H9 (cell line): ENCODE data around the gene TCEAL4. TPM values are rescaled to one million over a fixed set of nuclear protein-coding genes. Genes with fewer than 3 reads are reported as not detected.

Source experiments
- DNase-seq: peaks from one replicate; pipeline ENCODE4 v3.0.0-alpha.2; 2017
- H2AFZ ChIP-seq: one replicate; pipeline ENCODE4 v1.6.1; 2013; ENCODE audit warnings: mild to moderate bottlenecking, low read length, control low read depth, moderate library complexity
- H2AK5ac ChIP-seq: 2 replicates; pipeline ENCODE4 v1.6.1; 2013; ENCODE audit warnings: low read length, control low read depth, mixed read lengths; ENCODE audit not compliant: insufficient read length
- H2BK120ac ChIP-seq: one replicate; pipeline ENCODE4 v1.6.1; 2013; ENCODE audit warnings: low read depth, mild to moderate bottlenecking, low read length, control low read depth, inconsistent platforms; ENCODE audit not compliant: poor library complexity, severe bottlenecking
- H2BK12ac ChIP-seq: 2 replicates; pipeline ENCODE4 v1.6.1; 2013; ENCODE audit warnings: low read length, control low read depth, mixed read lengths, low read depth; ENCODE audit not compliant: insufficient read length
- H2BK15ac ChIP-seq: 2 replicates; pipeline ENCODE4 v1.6.1; 2013; ENCODE audit warnings: low read depth, low read length, control low read depth
- H2BK20ac ChIP-seq: one replicate; pipeline ENCODE4 v1.6.1; 2013; ENCODE audit warnings: low read depth, mild to moderate bottlenecking, low read length, control low read depth, inconsistent platforms; ENCODE audit not compliant: poor library complexity, severe bottlenecking
- H2BK5ac ChIP-seq: 2 replicates; pipeline ENCODE4 v1.6.1; 2013; ENCODE audit warnings: low read length, control low read depth, mixed read lengths; ENCODE audit not compliant: insufficient read length
- H3K14ac ChIP-seq: 2 replicates; pipeline ENCODE4 v1.6.1; 2013; ENCODE audit warnings: low read length, control low read depth; ENCODE audit not compliant: insufficient read depth
- H3K18ac ChIP-seq: 2 replicates; pipeline ENCODE4 v1.6.1; 2013; ENCODE audit warnings: low read depth, mild to moderate bottlenecking, mixed read lengths, low read length, control low read depth; ENCODE audit not compliant: insufficient read length
- H3K23ac ChIP-seq: 2 replicates; pipeline ENCODE4 v1.6.1; 2013; ENCODE audit warnings: low read length, control low read depth, mixed read lengths, low read depth; ENCODE audit not compliant: insufficient read length
- H3K23me2 ChIP-seq: 2 replicates; pipeline ENCODE4 v1.6.1; 2013; ENCODE audit warnings: low read depth, mild to moderate bottlenecking, mixed read lengths, low read length, control low read depth; ENCODE audit not compliant: insufficient read length, poor library complexity, severe bottlenecking
- H3K27ac ChIP-seq: 2 replicates; pipeline ENCODE4 v1.5.1; 2013; ENCODE audit warnings: low read length, control low read depth, mixed read lengths, low read depth; ENCODE audit not compliant: insufficient read length
- H3K27me3 ChIP-seq: 2 replicates; pipeline ENCODE4 v1.6.1; 2013; ENCODE audit warnings: low read length, control low read depth, inconsistent platforms; ENCODE audit not compliant: insufficient read depth
- H3K4ac ChIP-seq: 2 replicates; pipeline ENCODE4 v1.6.1; 2013; ENCODE audit warnings: low read depth, mild to moderate bottlenecking, control low read depth, inconsistent platforms, low read length, moderate library complexity
- H3K4me1 ChIP-seq: 2 replicates; pipeline ENCODE4 v1.6.1; 2013; ENCODE audit warnings: low read length, control low read depth, inconsistent platforms; ENCODE audit not compliant: insufficient read depth
- H3K4me2 ChIP-seq: 2 replicates; pipeline ENCODE4 v1.6.1; 2013; ENCODE audit warnings: low read length, control low read depth, mixed read lengths; ENCODE audit not compliant: insufficient read length, insufficient read depth
- H3K56ac ChIP-seq: 2 replicates; pipeline ENCODE4 v1.6.1; 2013; ENCODE audit warnings: low read depth, mild to moderate bottlenecking, mixed read lengths, low read length, control low read depth; ENCODE audit not compliant: insufficient read length
- H3K79me1 ChIP-seq: 2 replicates; pipeline ENCODE4 v1.6.1; 2013; ENCODE audit warnings: low read depth, mild to moderate bottlenecking, moderate library complexity, low read length, control low read depth, inconsistent platforms; ENCODE audit not compliant: insufficient read depth, poor library complexity, severe bottlenecking
- H3K79me2 ChIP-seq: 2 replicates; pipeline ENCODE4 v1.6.1; 2013; ENCODE audit warnings: low read length, control low read depth, inconsistent platforms; ENCODE audit not compliant: insufficient read depth
- H3K9ac ChIP-seq: 2 replicates; pipeline ENCODE4 v1.6.1; 2013; ENCODE audit warnings: low read length, control low read depth, mixed read lengths; ENCODE audit not compliant: insufficient read length; ENCODE audit errors: extremely low read depth
- H3K9me3 ChIP-seq: one replicate; pipeline ENCODE4 v1.6.1; 2013; ENCODE audit warnings: low read depth, low read length, inconsistent platforms; ENCODE audit not compliant: control insufficient read depth
- H3T11ph ChIP-seq: one replicate; pipeline ENCODE4 v1.6.1; 2013; ENCODE audit warnings: mild to moderate bottlenecking, low read length, control low read depth, inconsistent platforms
- H4K20me1 ChIP-seq: one replicate; pipeline ENCODE4 v1.6.1; 2013; ENCODE audit not compliant: control insufficient read depth, insufficient read length, insufficient read depth
- H4K5ac ChIP-seq: 2 replicates; pipeline ENCODE4 v1.6.1; 2013; ENCODE audit warnings: low read depth, mild to moderate bottlenecking, mixed read lengths, low read length, control low read depth; ENCODE audit not compliant: insufficient read length
- H4K8ac ChIP-seq: replicated peaks from 2 replicates; pipeline ENCODE4 v1.6.1; 2013; ENCODE audit warnings: low read length, control low read depth, mixed read lengths, low read depth; ENCODE audit not compliant: insufficient read length
- H4K91ac ChIP-seq: 2 replicates; pipeline ENCODE4 v1.6.1; 2013; ENCODE audit warnings: low read depth, mild to moderate bottlenecking, moderate library complexity, mixed read lengths, low read length, control low read depth; ENCODE audit not compliant: insufficient read length
- H3K27ac Mint-ChIP-seq, 3 experiments: 2 replicates in 2 of 3; 3 replicates in 1 of 3; pipeline ENCODE4 v1.8.0; 2020 to 2021; ENCODE audit warnings: mixed read lengths in 3 of 3, mild to moderate bottlenecking in 1 of 3, moderate library complexity in 1 of 3
- H3K27me3 Mint-ChIP-seq: 2 replicates; pipeline ENCODE4 v1.8.0; 2021; ENCODE audit warnings: low read depth, mild to moderate bottlenecking, moderate library complexity, mixed read lengths
- H3K36me3 Mint-ChIP-seq, 3 experiments: 2 replicates in 2 of 3; 3 replicates in 1 of 3; pipeline ENCODE4 v1.8.0; 2020 to 2021; ENCODE audit warnings: low read depth in 3 of 3, mixed read lengths in 3 of 3; ENCODE audit not compliant: insufficient read depth in 1 of 3
- H3K4me1 Mint-ChIP-seq, 2 experiments: 2 replicates each; pipeline ENCODE4 v1.8.0; 2020; ENCODE audit warnings: mixed read lengths in 2 of 2
- H3K4me3 Mint-ChIP-seq, 2 experiments: 2 replicates in 1 of 2; 3 replicates in 1 of 2; pipeline ENCODE4 v1.8.0; 2020 to 2021; ENCODE audit warnings: mild to moderate bottlenecking in 2 of 2, mixed read lengths in 2 of 2, moderate library complexity in 1 of 2
- H3K9me3 Mint-ChIP-seq, 2 experiments: 2 replicates in 1 of 2; 3 replicates in 1 of 2; pipeline ENCODE4 v1.8.0; 2020; ENCODE audit warnings: mild to moderate bottlenecking in 2 of 2, mixed read lengths in 2 of 2, moderate library complexity in 1 of 2
- WGBS: extraction: QIAGEN DNeasy Blood & Tissue Kit; methylation state at CpG from one replicate; pipeline ENCODE4 v1.1.7; 2013; ENCODE audit warnings: missing lambda C conversion rate, low lambda C conversion rate, mixed read lengths; ENCODE audit not compliant: insufficient read length; ENCODE audit errors: extremely low coverage; 5-methylcytosine and 5-hydroxymethylcytosine counted together
- total RNA-seq: library from RNA; stranded (reverse); gene quantifications from 2 replicates; pipeline ENCODE4 v1.2.1, GENCODE V29; 2021
- TF ChIP-seq, protein P1 (sequence below): fragments of 200-600 bp; sonication (generic); conservative IDR thresholded peaks from 3 replicates; pipeline ENCODE4 v1.8.0; 2021; ENCODE audit warnings: antibody characterized with exemption, mild to moderate bottlenecking

TCEAL4 gene
- total RNA-seq, 1 experiment from 2014 or later: 49.9 TPM

DNA sequence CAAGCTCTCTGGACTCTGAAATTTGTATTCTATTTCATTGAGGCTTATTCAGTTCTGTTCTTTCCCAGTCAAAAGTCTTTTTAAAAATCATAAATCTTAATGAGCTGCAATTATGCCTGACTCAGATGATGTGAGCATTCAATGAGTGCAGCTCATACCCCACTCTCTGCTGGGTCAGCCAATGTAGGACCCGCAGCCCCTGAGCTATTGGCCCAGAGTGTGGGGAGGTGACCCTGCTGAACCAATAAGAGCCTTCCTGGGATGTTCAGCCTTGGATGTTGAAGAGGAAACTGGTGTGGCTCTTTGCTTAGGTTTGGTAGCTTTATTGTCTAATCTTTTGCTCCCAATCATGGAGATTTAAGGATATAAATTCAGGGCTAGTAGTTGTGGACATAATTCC, 12.1 kb upstream of the TCEAL4 start:
- H3T11ph ChIP-seq: no peak overlapping the region
- no peak overlapping the region for H3K23ac ChIP-seq
- H3K23me2 ChIP-seq: no peaks in the 10 kb centered on the region
- H4K20me1 ChIP-seq: no peaks in the 10 kb centered on the region
- no peak overlapping the region for H3K4ac ChIP-seq
- H3K27ac ChIP-seq: no peak overlapping the region
- Mint-ChIP-seq H3K27me3 (no peaks in the 10 kb centered on the region; the same call in 1 of the 2 replicates), H3K36me3 (no peaks in the 10 kb centered on the region), H3K4me3 (no peak overlapping the region), H3K9me3 (peaks cover 0 to 12% of the 10 kb centered on the region in 2 experiments; a peak in 2 of 5 replicates), H3K27ac (no peak overlapping the region), H3K4me1 (no peaks in the 10 kb centered on the region)
- H4K5ac ChIP-seq: no peak overlapping the region
- no peak overlapping the region for H2AK5ac ChIP-seq
- no peak overlapping the region for H3K4me2 ChIP-seq
- no peak overlapping the region for H2BK120ac ChIP-seq
- WGBS: no CpG with 5 or more reads among the region's 1 CpG
- H3K56ac ChIP-seq: no peak overlapping the region
- H2BK5ac ChIP-seq: no peak overlapping the region
- H3K18ac ChIP-seq: no peak overlapping the region
- no peak overlapping the region for H2AFZ ChIP-seq
- no peak overlapping the region for H4K91ac ChIP-seq
- no peaks in the 10 kb centered on the region for H3K79me1 ChIP-seq
- no peaks in the 10 kb centered on the region for H3K9me3 ChIP-seq
- no peak overlapping the region for H3K9ac ChIP-seq
- no peak overlapping the region for H2BK15ac ChIP-seq
- H3K14ac ChIP-seq: no peak overlapping the region
- no peak overlapping the region for H4K8ac ChIP-seq
- H2BK12ac ChIP-seq: no peak overlapping the region
- no peaks in the 10 kb centered on the region for H3K27me3 ChIP-seq
- DNase-seq: peak; percentile 41
- H3K4me1 ChIP-seq: no peaks in the 10 kb centered on the region
- H2BK20ac ChIP-seq: no peak overlapping the region
- TF ChIP-seq, protein P1, sequence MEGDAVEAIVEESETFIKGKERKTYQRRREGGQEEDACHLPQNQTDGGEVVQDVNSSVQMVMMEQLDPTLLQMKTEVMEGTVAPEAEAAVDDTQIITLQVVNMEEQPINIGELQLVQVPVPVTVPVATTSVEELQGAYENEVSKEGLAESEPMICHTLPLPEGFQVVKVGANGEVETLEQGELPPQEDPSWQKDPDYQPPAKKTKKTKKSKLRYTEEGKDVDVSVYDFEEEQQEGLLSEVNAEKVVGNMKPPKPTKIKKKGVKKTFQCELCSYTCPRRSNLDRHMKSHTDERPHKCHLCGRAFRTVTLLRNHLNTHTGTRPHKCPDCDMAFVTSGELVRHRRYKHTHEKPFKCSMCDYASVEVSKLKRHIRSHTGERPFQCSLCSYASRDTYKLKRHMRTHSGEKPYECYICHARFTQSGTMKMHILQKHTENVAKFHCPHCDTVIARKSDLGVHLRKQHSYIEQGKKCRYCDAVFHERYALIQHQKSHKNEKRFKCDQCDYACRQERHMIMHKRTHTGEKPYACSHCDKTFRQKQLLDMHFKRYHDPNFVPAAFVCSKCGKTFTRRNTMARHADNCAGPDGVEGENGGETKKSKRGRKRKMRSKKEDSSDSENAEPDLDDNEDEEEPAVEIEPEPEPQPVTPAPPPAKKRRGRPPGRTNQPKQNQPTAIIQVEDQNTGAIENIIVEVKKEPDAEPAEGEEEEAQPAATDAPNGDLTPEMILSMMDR: no peak
- H3K79me2 ChIP-seq: no peaks in the 10 kb centered on the region
